Pons (tissue), 1 donor: Measurements from ENCODE around the gene HTR3D.
"Not testable (repeated sequence)": the region's sequence is repeated elsewhere in the genome, so short reads cannot be mapped to it uniquely, and the experiment has no call there.

Experiments
- DNase-seq: peaks from one replicate; pipeline ENCODE4 v3.0.0-alpha.2; 2016; ENCODE audit warnings: low spot score

The HTR3D gene

GRCh38 chr3:184016811-184017671 is 14.5 kb upstream of the HTR3D start:
- peak; percentile 57 for DNase-seq

GRCh38 chr3:184017672-184018423 is 13.7 kb upstream of the HTR3D start, which contains the start of gene ABCC5:
Gene ABCC5, minus strand, starts transcription at chr3:184017884. Its CDS starts 3,492 bp downstream, at chr3:184014392.
- peak; percentile 94 for DNase-seq

DNA sequence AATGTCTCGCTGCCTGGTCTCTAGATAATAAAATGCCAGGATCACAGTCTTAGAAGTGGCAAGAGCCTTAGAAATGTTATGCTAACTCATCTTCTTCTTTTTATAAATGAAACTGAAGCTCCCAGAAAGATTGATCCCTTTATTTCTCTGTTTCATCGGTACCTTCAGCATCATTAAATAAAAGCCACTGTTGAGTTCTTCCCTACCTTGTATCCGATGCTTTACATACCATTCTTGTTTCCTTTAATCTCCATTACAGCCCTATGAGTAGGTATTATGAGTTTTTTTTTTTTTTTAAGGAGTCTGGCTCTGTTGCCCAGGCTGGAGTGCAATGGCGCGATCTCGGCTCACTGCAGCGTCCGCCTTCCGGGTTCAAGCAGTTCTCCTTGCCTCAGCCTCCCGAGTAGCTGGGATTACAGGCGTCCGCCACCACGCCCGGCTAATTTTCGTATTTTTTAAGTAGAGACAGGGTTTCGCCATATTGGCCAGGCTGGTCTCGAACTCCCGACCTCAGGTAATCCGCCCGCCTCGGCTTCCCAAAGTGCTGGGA is 13.0 kb upstream of the HTR3D start:
- no peak for DNase-seq

DNA sequence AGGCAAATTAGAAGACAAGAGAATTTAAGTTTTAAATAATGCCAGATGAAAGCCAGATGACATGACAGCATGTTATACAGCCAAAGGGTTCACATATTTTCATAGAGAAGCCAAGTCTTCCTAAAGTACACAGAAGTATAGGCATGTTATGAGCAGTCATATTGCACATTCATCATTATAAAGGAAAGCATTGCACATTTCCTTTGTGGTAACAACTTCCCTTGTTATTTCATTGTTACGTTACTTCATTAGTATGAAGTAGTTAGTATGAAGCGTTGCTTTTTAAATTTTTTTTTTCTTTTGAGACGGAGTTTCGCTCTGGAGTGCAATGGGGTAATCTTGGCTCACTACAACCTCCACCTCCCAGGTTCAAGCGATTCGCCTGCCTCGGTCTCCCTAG is 9.2 kb upstream of the HTR3D start:
- no peak for DNase-seq

GRCh38 chr3:184025256-184025655 is 6.3 kb upstream of the HTR3D start:
- not testable (repeated sequence) for DNase-seq

DNA sequence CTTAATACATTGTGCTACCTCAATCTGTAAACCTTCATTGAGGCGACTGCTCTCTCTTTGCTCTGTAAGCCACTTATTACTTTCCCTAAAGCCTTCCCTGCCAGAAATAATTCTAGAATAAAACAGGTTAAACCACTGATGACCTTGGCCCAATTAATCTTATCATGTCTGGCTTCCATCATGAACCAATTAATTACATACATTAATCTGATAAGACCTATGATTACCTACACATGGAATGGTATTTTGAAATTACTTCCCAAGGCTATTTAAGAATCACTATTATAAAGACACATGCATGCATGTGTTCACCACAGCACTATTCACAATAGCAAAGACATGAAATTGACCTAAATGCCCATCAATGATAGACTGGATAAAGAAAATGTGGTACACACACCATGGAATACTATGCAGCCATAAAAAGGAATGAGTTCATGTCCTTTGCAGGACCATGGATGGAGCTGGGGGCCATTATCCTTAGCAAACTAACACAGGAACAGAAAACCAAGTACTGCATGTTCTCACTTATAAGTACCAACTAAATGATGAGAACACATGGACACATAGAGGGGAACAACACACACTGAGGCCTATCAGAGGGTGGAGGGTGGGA is 3.2 kb upstream of the HTR3D start:
- DNase-seq = not testable (repeated sequence)

GRCh38 chr3:184029443-184029842 is 2.1 kb upstream of the HTR3D start:
- no peak for DNase-seq

- no peak for DNase-seq
Measured at GRCh38 chr3:184030536-184030935, 1.0 kb upstream of the HTR3D start.

DNA sequence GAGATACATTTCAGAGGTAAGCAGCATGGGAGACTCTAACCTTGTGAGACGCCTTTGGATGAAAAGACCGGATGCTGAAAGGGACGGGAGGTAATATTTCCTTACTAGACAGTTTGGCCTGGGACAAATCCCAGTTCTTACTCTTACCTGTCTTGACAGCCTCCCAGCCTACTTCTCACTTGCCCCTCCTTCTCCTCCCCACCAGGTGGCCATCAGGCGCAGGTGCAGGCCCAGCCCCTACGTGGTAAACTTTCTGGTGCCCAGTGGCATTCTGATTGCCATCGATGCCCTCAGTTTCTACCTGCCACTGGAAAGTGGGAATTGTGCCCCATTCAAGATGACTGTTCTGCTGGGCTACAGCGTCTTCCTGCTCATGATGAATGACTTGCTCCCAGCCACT is 6.3 kb downstream of the HTR3D start:
- DNase-seq = no peak

DNA sequence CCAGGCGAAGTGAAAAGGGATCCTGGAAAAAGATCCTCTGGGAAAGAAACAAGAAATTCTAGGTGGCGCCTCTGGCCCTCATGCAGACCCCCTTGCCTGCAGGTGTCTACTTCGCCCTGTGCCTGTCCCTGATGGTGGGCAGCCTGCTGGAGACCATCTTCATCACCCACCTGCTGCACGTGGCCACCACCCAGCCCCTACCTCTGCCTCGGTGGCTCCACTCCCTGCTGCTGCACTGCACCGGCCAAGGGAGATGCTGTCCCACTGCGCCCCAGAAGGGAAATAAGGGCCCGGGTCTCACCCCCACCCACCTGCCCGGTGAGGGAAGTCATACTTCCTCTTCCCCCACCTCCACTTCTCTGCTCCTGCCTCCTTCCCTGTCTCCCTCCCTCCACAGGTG is 6.8 kb downstream of the HTR3D start:
- DNase-seq = not testable (repeated sequence)

DNA sequence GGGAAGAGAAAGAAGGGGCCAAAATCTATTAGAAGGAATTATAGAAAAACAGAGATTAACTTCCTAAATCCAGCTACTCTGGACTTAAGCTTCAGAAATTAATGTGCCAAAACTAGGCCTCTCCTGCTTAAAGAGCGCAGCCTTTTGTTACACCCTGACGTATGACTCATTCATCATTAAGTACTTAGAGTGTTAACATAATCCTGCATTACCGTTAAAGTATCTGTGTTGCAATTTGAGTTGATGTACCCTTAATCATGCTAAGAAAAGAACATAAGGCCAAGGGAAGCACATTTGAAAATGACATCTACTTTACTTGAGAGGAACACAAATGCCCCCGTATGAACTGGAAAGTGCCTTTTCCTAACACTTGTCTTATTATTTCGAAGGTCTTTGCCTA is 7.9 kb downstream of the HTR3D start:
- DNase-seq = no peak

DNA sequence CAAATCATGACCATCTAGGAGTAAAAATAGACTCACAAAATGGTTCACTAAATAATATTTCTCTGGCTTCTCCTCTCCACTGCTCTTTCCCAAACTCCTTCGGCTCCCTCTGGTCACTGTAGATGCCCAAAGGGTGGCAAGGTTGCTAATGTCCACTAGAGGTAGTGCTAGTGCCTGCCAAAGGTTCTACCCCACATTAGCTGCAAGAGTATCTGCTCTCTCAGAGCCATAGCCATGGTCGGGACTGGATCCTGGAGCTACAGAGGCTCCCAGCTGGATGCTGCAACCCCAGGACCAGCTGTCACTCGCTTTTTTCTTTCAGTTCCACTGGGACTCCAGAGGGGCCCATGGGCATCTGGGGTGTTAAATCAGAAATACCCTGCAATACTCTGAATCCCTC is 8.5 kb downstream of the HTR3D start:
- no peak for DNase-seq

DNA sequence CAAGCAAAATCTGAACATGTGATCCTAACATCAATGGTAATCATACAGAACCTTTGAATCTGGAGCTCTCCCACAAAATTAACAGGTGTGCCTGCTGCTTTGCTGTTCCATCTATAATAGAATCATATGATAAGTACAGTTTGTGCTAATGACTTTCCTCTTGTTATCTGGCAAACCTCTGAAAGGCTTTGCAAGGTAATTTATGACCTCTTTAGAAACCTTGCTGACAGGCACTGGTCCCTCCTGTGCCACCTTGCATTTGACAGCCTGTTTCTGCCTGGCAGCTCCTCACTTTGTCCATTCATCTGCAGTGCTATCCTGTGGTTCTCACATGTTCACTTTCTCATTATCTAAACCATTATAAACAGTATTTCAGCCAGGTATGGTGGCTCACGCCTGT is 11.1 kb downstream of the HTR3D start:
- no peak for DNase-seq

- no peak for DNase-seq
Measured at GRCh38 chr3:184045995-184046394, 14.5 kb downstream of the HTR3D start.

- DNase-seq = no peak
Measured at GRCh38 chr3:184050217-184050847, 18.8 kb downstream of the HTR3D start.

- no peak for DNase-seq
Measured at GRCh38 chr3:184052767-184053166, 21.2 kb downstream of the HTR3D start, which contains the start of gene HTR3C. Gene HTR3C, plus strand, starts transcription at chr3:184053047. Its CDS starts 34 bp downstream, at chr3:184053081.

- no peak for DNase-seq
Measured at GRCh38 chr3:184058029-184058428, 26.5 kb downstream of the HTR3D start.

GRCh38 chr3:184059424-184059823 is 27.9 kb downstream of the HTR3D start:
- no peak for DNase-seq

- no peak for DNase-seq
Measured at GRCh38 chr3:184062637-184063036, 31.1 kb downstream of the HTR3D start.

GRCh38 chr3:184066211-184066610 is 34.7 kb downstream of the HTR3D start:
- DNase-seq = no peak

DNA sequence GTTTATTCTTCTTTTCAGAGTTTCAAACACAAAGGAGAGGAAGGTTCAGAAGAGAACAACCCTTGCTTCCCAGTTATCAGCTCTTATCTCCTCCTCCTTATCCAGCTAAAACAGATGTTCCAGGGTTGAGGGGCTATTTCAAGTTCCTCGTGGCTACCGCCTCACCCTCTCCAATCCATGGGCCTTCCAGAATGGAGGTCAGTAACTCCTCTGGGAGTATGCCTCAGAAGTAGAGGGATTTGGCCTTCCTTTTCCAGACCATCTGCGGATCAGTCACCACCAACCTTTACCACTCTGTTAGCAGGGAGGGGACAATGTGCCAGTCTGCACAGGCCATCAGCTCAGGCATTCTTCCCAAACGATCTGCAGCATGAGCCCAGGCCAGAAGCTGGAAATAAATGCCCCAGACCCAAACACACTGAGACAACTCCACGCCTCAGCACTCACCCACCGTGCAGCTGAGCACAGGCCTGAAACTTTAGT is 36.1 kb downstream of the HTR3D start:
- no peak for DNase-seq

DNA sequence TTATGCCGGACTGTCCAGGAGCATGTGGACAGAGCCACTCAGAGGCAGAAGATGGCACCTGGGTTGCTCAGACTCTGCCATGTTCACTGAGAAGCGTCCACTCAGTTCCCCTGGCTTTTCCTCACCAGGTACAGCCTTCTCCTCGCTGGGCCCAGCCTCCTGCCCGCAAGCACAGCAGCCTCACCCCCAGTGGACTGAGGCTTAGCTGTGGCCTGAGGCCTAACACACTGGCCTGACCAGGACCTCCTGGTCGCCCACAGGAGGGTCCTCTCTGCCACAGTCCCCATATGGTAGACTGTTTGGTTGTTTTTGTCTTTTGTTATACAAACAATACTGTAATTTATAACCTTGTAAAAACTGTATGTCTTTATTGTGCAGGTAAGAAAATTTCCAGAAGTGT is 36.8 kb downstream of the HTR3D start:
- DNase-seq = no peak
